Purkinje cell (primary cell): ENCODE results near the gene ZBTB16. TPM values are rescaled to one million over a fixed set of nuclear protein-coding genes. Genes with fewer than 3 reads are reported as not detected.

Experiments
- polyA plus RNA-seq: library from polyadenylated mRNA; unstranded; fragments of >200 nt; fragmentation: Nextera tagmentation; gene quantifications from 2 replicates; pipeline ENCODE4 v1.2.1, GENCODE V29; 2014

The ZBTB16 gene
- polyA plus RNA-seq: 7.4 TPM in 1 of 2 replicates, not detected in the other

GRCh38 chr11:114059278-114059983 lies at the start of gene ZBTB16:
TSS of gene ZBTB16 (plus strand) at chr11:114059711. CDS start at chr11:114063301, 3,590 bp downstream.

GRCh38 chr11:114295676-114296604 lies 236.4 kb downstream of the ZBTB16 start, which contains the start of gene NNMT:
TSS of gene NNMT (plus strand) at chr11:114296399. CDS start at chr11:114296557, 158 bp downstream.

Other genes starting within 250 kb of the ZBTB16 start
- 4.9 and 7.9 TPM in 2 replicates for gene USP28, start 184.1 kb upstream of the ZBTB16 start, polyA plus RNA-seq
- not detected in 2 replicates for gene HTR3B, start 154.9 kb upstream of the ZBTB16 start, polyA plus RNA-seq
- not detected in 2 replicates for gene HTR3A, start 84.6 kb upstream of the ZBTB16 start, polyA plus RNA-seq
- gene NNMT, start 236.7 kb downstream of the ZBTB16 start, polyA plus RNA-seq: 4.8 TPM in 1 of 2 replicates, not detected in the other